Karpas-422 (cell line): ENCODE measurements around the gene RALGDS. TPM values are rescaled to one million over a fixed set of nuclear protein-coding genes. Genes with fewer than 3 reads are reported as not detected.
A peak's percentile ranks its signal among the peaks of the same experiment; 100 is the strongest.

ENCODE experiments used
- DNase-seq: peaks from one replicate; pipeline ENCODE4 v3.0.0-alpha.2; 2015
- H2AFZ ChIP-seq: fragments of 200-600 bp; sonication (generic); 2 replicates; pipeline ENCODE4 v1.6.1; 2014; ENCODE audit warnings: antibody characterized with exemption, low read length, mixed read lengths
- H3K27ac ChIP-seq: fragments of 200-600 bp; sonication (generic); 2 replicates; pipeline ENCODE4 v1.5.1; 2014; ENCODE audit warnings: mild to moderate bottlenecking, low read length, moderate library complexity
- H3K27me3 ChIP-seq: fragments of 200-600 bp; sonication (generic); 2 replicates; pipeline ENCODE4 v1.6.1; 2014; ENCODE audit warnings: low read length, mixed read lengths
- H3K36me3 ChIP-seq: fragments of 200-600 bp; sonication (generic); 2 replicates; pipeline ENCODE4 v1.6.1; 2014; ENCODE audit warnings: low read length, mixed read lengths; ENCODE audit not compliant: insufficient read depth
- H3K4me1 ChIP-seq: fragments of 200-600 bp; sonication (generic); 2 replicates; pipeline ENCODE4 v1.6.1; 2014; ENCODE audit warnings: mild to moderate bottlenecking, low read length, mixed read lengths
- H3K4me2 ChIP-seq: fragments of 200-600 bp; sonication (generic); 2 replicates; pipeline ENCODE4 v1.6.1; 2014; ENCODE audit warnings: low read length, low read depth, mild to moderate bottlenecking; ENCODE audit not compliant: poor library complexity, severe bottlenecking
- H3K4me3 ChIP-seq: fragments of 200-600 bp; sonication (generic); 2 replicates; pipeline ENCODE4 v1.5.1; 2014; ENCODE audit warnings: mild to moderate bottlenecking, antibody characterized with exemption, low read length, mixed read lengths
- H3K79me2 ChIP-seq: fragments of 200-600 bp; sonication (generic); 2 replicates; pipeline ENCODE4 v1.6.1; 2014; ENCODE audit warnings: mild to moderate bottlenecking, low read length, mixed read lengths
- H3K9ac ChIP-seq: fragments of 200-600 bp; sonication (generic); 2 replicates; pipeline ENCODE4 v1.6.0; 2014; ENCODE audit warnings: low read length
- H3K9me2 ChIP-seq: fragments of 200-600 bp; sonication (generic), shearing (Covaris generic); replicated peaks from 2 replicates; pipeline ENCODE4 v1.6.0; 2014; ENCODE audit warnings: mild to moderate bottlenecking, low read length, moderate library complexity; ENCODE audit not compliant: insufficient read depth
- H3K9me3 ChIP-seq: fragments of 300-700, 200-600 bp; sonication (generic); 2 replicates; pipeline ENCODE4 v1.6.1; 2014; ENCODE audit warnings: low read length, mixed read lengths
- H4K20me1 ChIP-seq: fragments of 200-600 bp; sonication (generic); 2 replicates; pipeline ENCODE4 v1.6.1; 2014; ENCODE audit warnings: mild to moderate bottlenecking, antibody characterized with exemption, low read length, low read depth; ENCODE audit not compliant: insufficient read depth
- total RNA-seq: library from RNA; depleted of rRNA; stranded (reverse); fragments of >200 nt; shearing (Covaris generic); gene quantifications from 2 replicates; pipeline ENCODE4 v1.2.3, GENCODE V29; 2014; ENCODE audit warnings: low replicate concordance

The RALGDS gene
- total RNA-seq, 1 experiment from 2014 or later = 69.2 TPM

DNA sequence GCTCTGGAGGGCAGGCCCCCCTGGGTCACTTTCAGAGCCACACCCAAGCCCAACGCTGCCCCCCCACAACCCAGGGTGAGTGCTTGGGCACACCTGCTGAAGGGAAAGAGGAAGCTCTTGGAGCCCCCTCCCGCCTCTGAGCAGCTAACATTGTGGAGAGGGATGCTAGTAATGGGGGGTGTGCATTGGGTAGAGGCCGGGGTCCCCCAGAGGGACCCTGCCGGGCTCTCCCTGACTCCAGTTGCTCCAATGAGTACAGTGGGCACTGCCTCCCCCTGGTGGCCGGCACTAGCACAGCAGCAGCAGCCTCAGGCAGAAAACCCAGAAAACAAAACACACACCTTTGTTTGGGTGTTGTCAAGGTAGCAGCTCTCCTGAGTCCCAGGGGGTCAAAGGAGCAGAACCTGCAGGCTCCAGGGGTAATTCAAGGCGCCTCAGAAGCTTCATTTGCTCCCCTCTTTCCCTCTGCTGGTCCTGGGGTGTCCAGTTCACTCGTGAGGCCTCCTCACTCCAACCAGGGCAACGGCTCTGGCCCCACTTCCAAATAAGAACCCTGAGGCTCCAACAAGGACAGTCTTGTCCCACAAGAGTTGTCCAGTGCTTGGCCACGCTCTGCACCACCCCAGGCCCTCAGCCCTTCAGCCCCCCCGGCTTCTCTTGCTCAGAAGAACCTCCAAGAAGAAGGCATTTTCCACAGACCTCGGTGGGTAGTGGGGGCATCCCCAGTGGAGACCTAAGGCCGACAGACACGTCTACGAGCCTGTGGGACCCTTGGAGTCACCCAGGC, 26.6 kb upstream of the RALGDS start:
- Histone ChIP-seq H3K9me2 (no peaks in the 10 kb centered on the region), H4K20me1 (peaks cover 44% of the 10 kb centered on the region), H3K9ac (peak overlapping the region; percentile 86), H3K4me2 (peak overlapping the region; percentile 84), H2AFZ (no peak overlapping the region), H3K4me1 (peaks cover 56% of the 10 kb centered on the region), H3K4me3 (peak overlapping the region; percentile 86), H3K9me3 (no peaks in the 10 kb centered on the region), H3K79me2 (peaks cover 61% of the 10 kb centered on the region), H3K36me3 (no peaks in the 10 kb centered on the region), H3K27me3 (no peaks in the 10 kb centered on the region), H3K27ac (peak overlapping the region; percentile 76)
- DNase-seq = peak; percentile 90

DNA sequence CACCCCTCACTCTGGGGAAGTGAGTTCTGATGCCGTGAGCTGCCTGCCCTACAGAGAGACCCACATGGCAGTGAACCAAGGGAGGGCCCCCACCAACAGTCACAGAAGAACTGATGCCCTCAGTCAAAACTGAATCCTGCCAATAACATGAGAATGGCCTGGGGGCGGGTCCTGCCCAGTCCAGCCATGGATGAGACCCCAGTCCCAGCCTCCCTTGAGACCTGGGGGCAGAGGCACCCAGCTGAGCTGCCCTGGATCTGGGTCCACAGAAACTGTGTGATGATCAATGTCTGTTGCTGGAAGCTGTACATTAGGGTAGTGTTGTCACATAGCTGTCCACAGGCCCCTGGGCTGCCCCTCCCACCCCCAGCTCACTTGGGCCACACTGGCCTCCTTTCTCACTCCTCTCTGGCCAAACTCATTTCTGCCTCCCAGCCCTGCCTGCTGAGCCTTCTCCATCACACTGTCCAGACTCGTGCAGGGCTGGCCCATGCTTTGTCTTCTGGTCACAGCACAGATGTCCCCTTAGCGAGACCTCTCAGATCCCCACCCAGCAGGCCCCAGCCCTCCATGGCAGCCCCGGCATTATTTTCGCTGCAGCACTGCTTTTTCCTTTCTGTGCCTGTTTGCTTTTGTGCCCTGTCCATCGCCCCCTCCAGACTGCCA, 25.8 kb upstream of the RALGDS start:
- no peaks in the 10 kb centered on the region for H3K27me3 ChIP-seq
- H3K9ac ChIP-seq = peak overlapping the region; percentile 86
- no peaks in the 10 kb centered on the region for H3K9me2 ChIP-seq
- H3K4me3 ChIP-seq = peak overlapping the region; percentile 86; the same call in 1 of the 2 replicates
- H3K36me3 ChIP-seq = no peaks in the 10 kb centered on the region
- no peak overlapping the region for H2AFZ ChIP-seq
- H3K9me3 ChIP-seq = no peaks in the 10 kb centered on the region
- peaks cover 56% of the 10 kb centered on the region for H3K4me1 ChIP-seq
- H4K20me1 ChIP-seq = peaks cover 52% of the 10 kb centered on the region
- peaks cover 68% of the 10 kb centered on the region for H3K79me2 ChIP-seq
- H3K4me2 ChIP-seq = peak overlapping the region; percentile 84
- H3K27ac ChIP-seq = no peak overlapping the region
- DNase-seq = no peak

DNA sequence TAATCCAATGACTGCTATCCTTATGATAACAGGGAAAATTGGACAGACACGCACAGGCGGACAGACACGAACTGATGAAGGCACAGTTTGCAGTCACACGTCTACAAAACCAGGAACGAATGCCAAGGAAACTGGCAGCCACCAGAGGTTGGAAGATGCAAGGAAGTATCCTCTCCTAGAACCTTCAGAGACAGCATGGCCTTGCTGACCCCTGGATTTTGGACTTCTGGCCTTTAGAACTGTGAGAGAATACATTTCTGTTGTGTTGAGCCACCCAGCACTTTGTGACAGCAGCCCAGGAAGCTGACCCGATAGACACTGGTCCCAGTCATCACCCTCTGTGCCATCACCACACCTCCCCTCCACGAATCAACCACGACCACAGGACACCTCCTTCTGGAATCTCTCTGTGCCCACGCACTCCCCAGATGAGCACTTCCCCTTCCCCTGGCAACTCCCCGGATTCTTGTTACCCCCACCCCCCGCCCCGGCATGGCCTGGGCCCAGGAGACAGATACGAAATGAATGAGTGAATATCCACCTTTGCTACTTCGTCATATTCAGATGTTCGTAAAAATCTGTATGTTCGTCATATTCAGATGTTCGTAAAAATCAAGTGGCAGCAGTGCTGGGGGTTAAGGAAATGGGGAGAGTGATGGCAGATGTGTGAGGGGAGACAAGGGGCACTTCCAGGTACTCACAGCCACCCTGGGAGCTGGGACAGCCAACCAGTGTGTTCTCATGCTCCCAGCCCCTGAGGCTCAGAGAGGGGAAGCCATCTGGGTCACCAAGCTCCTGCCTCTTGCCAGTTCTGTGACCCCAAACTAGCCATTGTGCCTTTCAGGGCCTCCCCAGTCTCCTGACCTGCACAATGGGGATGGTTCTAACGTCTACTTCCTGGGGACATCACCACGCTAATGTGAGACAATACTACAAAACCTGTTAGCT, 24.1 kb upstream of the RALGDS start:
- peak overlapping the region; percentile 81 for H3K4me2 ChIP-seq
- peaks cover 69% of the 10 kb centered on the region for H4K20me1 ChIP-seq
- peaks cover 85% of the 10 kb centered on the region for H3K79me2 ChIP-seq
- DNase-seq = no peak
- H3K9me2 ChIP-seq = no peaks in the 10 kb centered on the region
- peak overlapping the region; percentile 57; the same call in 1 of the 2 replicates for H3K4me3 ChIP-seq
- peak overlapping the region; percentile 47 for H3K9ac ChIP-seq
- peaks cover 56% of the 10 kb centered on the region for H3K4me1 ChIP-seq
- H3K36me3 ChIP-seq = no peaks in the 10 kb centered on the region
- no peaks in the 10 kb centered on the region for H3K27me3 ChIP-seq
- no peak overlapping the region for H2AFZ ChIP-seq
- H3K27ac ChIP-seq = peak overlapping the region; percentile 6; the same call in 1 of the 2 replicates
- no peaks in the 10 kb centered on the region for H3K9me3 ChIP-seq

DNA sequence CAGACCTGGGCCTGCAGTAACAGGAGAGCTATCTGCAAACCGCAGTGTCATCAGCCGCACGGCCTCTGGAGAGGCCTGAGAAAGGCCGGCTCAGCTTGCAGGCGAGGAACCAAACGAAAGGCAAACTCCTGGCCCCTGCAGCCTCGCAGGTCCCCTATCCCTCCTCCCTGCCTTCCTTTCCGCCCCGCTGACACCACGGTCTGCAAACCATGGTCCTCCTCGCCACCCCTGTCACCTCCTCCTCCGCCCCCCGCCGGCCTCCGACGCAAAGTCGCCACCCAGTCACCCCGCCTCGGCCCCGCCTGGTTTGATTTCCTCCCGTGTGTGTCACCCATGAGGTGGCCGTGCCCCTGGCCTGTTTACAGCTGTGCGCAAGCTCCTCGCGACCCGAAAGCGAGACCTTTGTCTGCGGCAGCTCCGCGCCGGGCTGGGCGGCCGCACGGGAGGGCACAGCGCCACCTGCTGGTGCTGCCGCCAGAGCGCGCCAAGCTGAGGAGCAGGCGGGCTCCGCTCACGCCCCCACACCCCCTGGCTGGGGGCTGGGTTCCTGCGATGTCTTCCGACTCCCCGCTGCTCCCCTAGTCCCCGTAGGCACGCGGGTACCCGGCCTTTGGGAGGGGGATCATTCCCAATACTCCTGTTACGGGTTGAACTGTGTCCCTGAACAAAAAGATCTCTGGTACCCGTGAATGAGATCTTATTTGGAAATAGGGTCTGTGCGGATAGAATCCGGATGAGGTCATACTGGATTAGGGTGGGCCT, 23.3 kb upstream of the RALGDS start:
- Histone ChIP-seq H3K4me3 (peak overlapping the region; percentile 57), H3K4me2 (peak overlapping the region; percentile 81), H4K20me1 (peaks cover 77% of the 10 kb centered on the region), H2AFZ (no peak overlapping the region), H3K4me1 (peaks cover 47% of the 10 kb centered on the region), H3K9ac (peak overlapping the region; percentile 58), H3K36me3 (no peaks in the 10 kb centered on the region), H3K27me3 (no peaks in the 10 kb centered on the region), H3K27ac (no peak overlapping the region), H3K79me2 (peaks cover 92% of the 10 kb centered on the region), H3K9me3 (no peaks in the 10 kb centered on the region), H3K9me2 (no peaks in the 10 kb centered on the region)
- peak; percentile 93 for DNase-seq

DNA sequence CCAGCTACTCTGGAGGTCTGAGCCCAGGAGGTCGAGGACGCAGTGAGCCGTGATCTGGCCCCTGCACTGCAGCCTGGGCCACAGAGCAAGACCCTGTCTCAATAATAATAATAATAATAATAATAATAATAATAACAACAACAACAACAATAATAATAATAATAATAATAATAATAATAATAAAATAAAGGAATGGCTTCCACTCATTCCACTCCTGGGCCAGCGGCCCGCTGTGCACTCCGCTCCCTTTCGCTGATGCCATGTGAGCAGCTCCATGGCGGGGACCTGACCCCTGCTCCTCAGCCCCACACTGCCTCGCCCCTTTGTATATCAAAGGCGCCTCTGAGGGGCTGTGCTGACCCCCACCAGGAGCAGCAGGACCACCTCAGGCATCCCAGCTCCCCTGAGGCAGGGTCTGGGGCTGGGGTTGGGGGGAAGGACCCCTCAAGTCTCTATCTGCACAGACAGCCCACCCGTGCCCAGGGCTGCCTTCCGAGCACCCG, 22.6 kb upstream of the RALGDS start:
- Histone ChIP-seq H3K4me2 (peak overlapping the region; percentile 81), H3K9me3 (no peaks in the 10 kb centered on the region), H3K79me2 (peaks cover 97% of the 10 kb centered on the region), H2AFZ (no peak overlapping the region), H3K4me3 (peak overlapping the region; percentile 57), H3K9me2 (no peaks in the 10 kb centered on the region), H3K27me3 (no peaks in the 10 kb centered on the region), H3K36me3 (no peaks in the 10 kb centered on the region), H3K27ac (no peak overlapping the region), H4K20me1 (peaks cover 82% of the 10 kb centered on the region), H3K9ac (peak overlapping the region; percentile 58), H3K4me1 (peaks cover 47% of the 10 kb centered on the region)
- DNase-seq = no peak

DNA sequence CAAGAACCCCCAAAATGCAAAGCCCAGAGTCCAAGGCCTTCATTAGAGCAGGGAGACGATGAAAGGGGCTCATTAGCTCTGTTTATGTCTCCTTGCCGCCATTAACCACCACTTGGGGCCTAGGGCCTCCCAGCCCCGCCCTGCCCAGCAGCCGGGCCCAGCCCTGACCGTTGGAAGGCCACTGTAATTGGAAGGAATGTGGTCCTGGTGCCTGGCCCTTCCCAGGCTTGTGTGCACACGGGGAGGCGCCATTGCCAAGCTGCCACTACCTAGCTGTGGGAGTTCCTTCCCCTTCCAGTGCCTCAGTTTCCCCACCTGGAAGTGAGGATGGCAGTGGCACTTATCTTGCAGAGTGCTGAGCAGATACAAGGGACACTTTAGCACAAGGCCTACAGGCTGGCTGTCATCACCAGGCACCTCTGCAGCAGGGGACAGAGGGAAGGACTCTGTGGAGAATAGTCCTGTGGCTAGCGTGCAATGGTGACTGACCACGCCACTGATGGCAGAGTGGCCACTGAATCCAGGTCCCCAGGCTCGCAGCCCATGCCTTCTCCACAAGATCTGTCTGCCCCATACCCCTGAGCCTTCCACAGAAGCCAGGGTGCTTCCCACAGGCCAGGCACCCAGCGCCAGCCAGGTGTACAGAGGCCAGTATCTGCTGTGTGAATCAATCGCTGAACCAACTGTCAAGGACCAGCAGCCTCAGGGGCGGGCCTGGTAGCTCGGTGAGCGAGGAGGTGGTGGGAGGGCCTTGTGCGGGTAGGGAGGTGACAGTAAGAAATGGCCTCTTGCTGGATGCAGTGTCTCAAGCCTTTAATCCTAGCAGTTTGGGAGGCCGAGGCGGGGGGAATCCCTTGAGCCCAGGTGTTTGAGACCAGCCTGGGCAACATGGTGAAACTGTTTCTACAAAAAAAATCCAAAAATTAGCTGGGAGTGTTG, 21.9 kb upstream of the RALGDS start:
- Histone ChIP-seq H3K4me1 (peaks cover 46% of the 10 kb centered on the region), H3K9me3 (no peaks in the 10 kb centered on the region), H3K9me2 (no peaks in the 10 kb centered on the region), H3K27me3 (no peaks in the 10 kb centered on the region), H3K4me2 (no peak overlapping the region), H3K36me3 (no peaks in the 10 kb centered on the region), H3K4me3 (no peak overlapping the region), H3K79me2 (peaks cover 96% of the 10 kb centered on the region), H3K27ac (no peak overlapping the region), H3K9ac (no peak overlapping the region), H2AFZ (no peak overlapping the region), H4K20me1 (peaks cover 83% of the 10 kb centered on the region)
- DNase-seq = no peak
